ENCODE results near the gene VAMP4.
"Not testable (repeated sequence)": the region's sequence is repeated elsewhere in the genome, so short reads cannot be mapped to it uniquely, and the experiment has no call there.

The VAMP4 gene

GRCh38 chr1:171751221-171751620 lies 9.4 kb upstream of the VAMP4 start:
- DNase-seq (ENCODE audit: low read depth in 2 of 2), result no peak

GRCh38 chr1:171748651-171749050 lies 6.8 kb upstream of the VAMP4 start:
- no peak for DNase-seq (ENCODE audit: low read depth in 2 of 2)

GRCh38 chr1:171744986-171745385 lies 3.1 kb upstream of the VAMP4 start:
- no peak for DNase-seq (ENCODE audit: low read depth in 2 of 2)

GRCh38 chr1:171743081-171743870 lies 1.4 kb upstream of the VAMP4 start:
- DNase-seq (ENCODE audit: low read depth in 2 of 2), result no peak

- DNase-seq (ENCODE audit: low read depth in 2 of 2), result no peak
Measured at GRCh38 chr1:171742577-171742922, 685 bp upstream of the VAMP4 start.

- DNase-seq (ENCODE audit: low read depth in 2 of 2), result peak in 1 of 2 donors; percentile 5
Measured at GRCh38 chr1:171740987-171741871, 636 bp downstream of the VAMP4 start.

- DNase-seq (ENCODE audit: low read depth in 2 of 2), result no peak
Measured at GRCh38 chr1:171740356-171740863, 1.5 kb downstream of the VAMP4 start.

GRCh38 chr1:171739656-171740055 lies 2.2 kb downstream of the VAMP4 start:
- DNase-seq (ENCODE audit: low read depth in 2 of 2), result no peak

- DNase-seq (ENCODE audit: low read depth in 2 of 2), result no peak
Measured at GRCh38 chr1:171738911-171739310, 3.0 kb downstream of the VAMP4 start.

- DNase-seq (ENCODE audit: low read depth in 2 of 2), result no peak
Measured at GRCh38 chr1:171736196-171736595, 5.7 kb downstream of the VAMP4 start.

GRCh38 chr1:171730052-171730451 lies 11.8 kb downstream of the VAMP4 start:
- no peak for DNase-seq (ENCODE audit: low read depth in 2 of 2)

GRCh38 chr1:171727778-171728177 lies 14.1 kb downstream of the VAMP4 start:
- DNase-seq (ENCODE audit: low read depth in 2 of 2), result no peak

- DNase-seq (ENCODE audit: low read depth in 2 of 2), result not testable (repeated sequence)
Measured at GRCh38 chr1:171723180-171723579, 18.7 kb downstream of the VAMP4 start.

- no peak for DNase-seq (ENCODE audit: low read depth in 2 of 2)
Measured at GRCh38 chr1:171718848-171719247, 23.0 kb downstream of the VAMP4 start.

- no peak for DNase-seq (ENCODE audit: low read depth in 2 of 2)
Measured at GRCh38 chr1:171718216-171718615, 23.6 kb downstream of the VAMP4 start.

GRCh38 chr1:171717062-171717718 lies 24.7 kb downstream of the VAMP4 start:
- no peak for DNase-seq (ENCODE audit: low read depth in 2 of 2)

GRCh38 chr1:171716616-171717015 lies 25.2 kb downstream of the VAMP4 start:
- no peak for DNase-seq (ENCODE audit: low read depth in 2 of 2)

- DNase-seq (ENCODE audit: low read depth in 2 of 2), result no peak
Measured at GRCh38 chr1:171715813-171716251, 26.0 kb downstream of the VAMP4 start.

- DNase-seq (ENCODE audit: low read depth in 2 of 2), result no peak
Measured at GRCh38 chr1:171712341-171712740, 29.5 kb downstream of the VAMP4 start.

- no peak for DNase-seq (ENCODE audit: low read depth in 2 of 2)
Measured at GRCh38 chr1:171711643-171712042, 30.2 kb downstream of the VAMP4 start.

GRCh38 chr1:171707583-171707982 lies 34.3 kb downstream of the VAMP4 start:
- no peak for DNase-seq (ENCODE audit: low read depth in 2 of 2)

- no peak for DNase-seq (ENCODE audit: low read depth in 2 of 2)
Measured at GRCh38 chr1:171702598-171702997, 39.3 kb downstream of the VAMP4 start.
